ENCODE measurements around the gene IGF2BP2.

The IGF2BP2 gene

GRCh38 chr3:185654758-185655145 is 170.1 kb downstream of the IGF2BP2 start:
- no peak for ATAC-seq
- TF ChIP-seq ZFP3 (CRISPR knock-in tag; IDR thresholded peaks at IDR 0.05) (no peak), RARB (CRISPR knock-in tag; IDR thresholded peaks at IDR 0.05) (no peak), POU6F1 (CRISPR knock-in tag; IDR thresholded peaks at IDR 0.05; ENCODE audit: borderline replicate concordance, low read depth) (no peak), ESRRG (CRISPR knock-in tag; IDR thresholded peaks at IDR 0.05) (no peak), ZFP30 (CRISPR knock-in tag; IDR thresholded peaks at IDR 0.05) (no peak), PPARA (CRISPR knock-in tag; IDR thresholded peaks at IDR 0.05; ENCODE audit: borderline replicate concordance) (no peak), PATZ1 (CRISPR knock-in tag; IDR thresholded peaks at IDR 0.05; ENCODE audit: borderline replicate concordance) (no peak)

- TF ChIP-seq ZFP3 (CRISPR knock-in tag; IDR thresholded peaks at IDR 0.05) (no peak), ISL1 (CRISPR knock-in tag; IDR thresholded peaks at IDR 0.05) (no peak), OSR1 (CRISPR knock-in tag; IDR thresholded peaks at IDR 0.05) (no peak), TOX (CRISPR knock-in tag; IDR thresholded peaks at IDR 0.05; ENCODE audit: borderline replicate concordance) (no peak), ESRRG (CRISPR knock-in tag; IDR thresholded peaks at IDR 0.05) (no peak), ZC3H10 (CRISPR knock-in tag; IDR thresholded peaks at IDR 0.05) (no peak), RARB (CRISPR knock-in tag; IDR thresholded peaks at IDR 0.05) (no peak), ZNF8 (CRISPR knock-in tag; IDR thresholded peaks at IDR 0.05) (no peak), TSHZ2 (CRISPR knock-in tag; IDR thresholded peaks at IDR 0.05) (no peak), SNAI2 (CRISPR knock-in tag; IDR thresholded peaks at IDR 0.05) (no peak), CSRNP3 (CRISPR knock-in tag; IDR thresholded peaks at IDR 0.05) (no peak), GLIS3 (CRISPR knock-in tag; IDR thresholded peaks at IDR 0.05) (no peak), PPARA (CRISPR knock-in tag; IDR thresholded peaks at IDR 0.05; ENCODE audit: borderline replicate concordance) (no peak), POU6F1 (CRISPR knock-in tag; IDR thresholded peaks at IDR 0.05; ENCODE audit: borderline replicate concordance, low read depth) (no peak), BACH2 (CRISPR knock-in tag; IDR thresholded peaks at IDR 0.05; ENCODE audit: borderline replicate concordance) (no peak), ZNF565 (CRISPR knock-in tag; conservative IDR thresholded peaks at IDR 0.05; ENCODE audit: low read depth) (no peak), TCF4 (CRISPR knock-in tag; IDR thresholded peaks at IDR 0.05; ENCODE audit: borderline replicate concordance) (no peak), CREB5 (CRISPR knock-in tag; IDR thresholded peaks at IDR 0.05; ENCODE audit: low read depth) (no peak), ARNTL (CRISPR knock-in tag; IDR thresholded peaks at IDR 0.05; ENCODE audit: borderline replicate concordance, low read depth) (no peak)
- ATAC-seq: no peak
These were observed 170.7 kb downstream of the IGF2BP2 start for GRCh38 chr3:185653949-185654757.

Data from SK-N-SH treated with all-trans-retinoic acid at 6 μM for 48 hours (cell line).